Activated CD8-positive, alpha-beta memory T cell treated with anti-CD3 and anti-CD28 coated beads for 48 hours (primary cell): ENCODE data around the gene GRID2.

Source experiments
- DNase-seq, 3 experiments: peaks; one replicate each; pipeline ENCODE4 v3.0.0-alpha.2; 2020; ENCODE audit warnings: low read depth in 2 of 3, low spot score in 2 of 3

Gene GRID2

GRCh38 chr4:92677805-92678204, 374.0 kb downstream of the GRID2 start:
- DNase-seq = no peak

- no peak for DNase-seq
Observed at GRCh38 chr4:92678292-92678691, 374.5 kb downstream of the GRID2 start.

- DNase-seq = no peak
Observed at GRCh38 chr4:92679149-92679548, 375.4 kb downstream of the GRID2 start.

- no peak for DNase-seq
Observed at GRCh38 chr4:92714640-92715039, 410.9 kb downstream of the GRID2 start.

- DNase-seq = no peak
Observed at GRCh38 chr4:92733231-92733630, 429.5 kb downstream of the GRID2 start.

- no peak for DNase-seq
Observed at GRCh38 chr4:92735025-92735665, 431.4 kb downstream of the GRID2 start.

GRCh38 chr4:92760433-92760832, 456.7 kb downstream of the GRID2 start:
- no peak for DNase-seq

GRCh38 chr4:92776080-92776479, 472.3 kb downstream of the GRID2 start:
- DNase-seq = no peak

- no peak for DNase-seq
Observed at GRCh38 chr4:92789741-92790140, 486.0 kb downstream of the GRID2 start.

GRCh38 chr4:92791871-92792440, 488.2 kb downstream of the GRID2 start:
- no peak for DNase-seq

- no peak for DNase-seq
Observed at GRCh38 chr4:92809381-92809780, 505.6 kb downstream of the GRID2 start.

GRCh38 chr4:92812652-92813051, 508.9 kb downstream of the GRID2 start:
- no peak for DNase-seq

GRCh38 chr4:92814677-92815076, 510.9 kb downstream of the GRID2 start:
- DNase-seq = no peak

GRCh38 chr4:92825256-92825655, 521.5 kb downstream of the GRID2 start:
- no peak for DNase-seq

- DNase-seq = no peak
Observed at GRCh38 chr4:92825791-92826190, 522.0 kb downstream of the GRID2 start.

- DNase-seq = no peak
Observed at GRCh38 chr4:92830771-92831170, 527.0 kb downstream of the GRID2 start.

- no peak for DNase-seq
Observed at GRCh38 chr4:92840880-92841279, 537.1 kb downstream of the GRID2 start.

GRCh38 chr4:92843784-92844183, 540.0 kb downstream of the GRID2 start:
- no peak for DNase-seq

- no peak for DNase-seq
Observed at GRCh38 chr4:92847026-92847425, 543.3 kb downstream of the GRID2 start.

- DNase-seq = no peak
Observed at GRCh38 chr4:92862509-92862908, 558.7 kb downstream of the GRID2 start.

- no peak for DNase-seq
Observed at GRCh38 chr4:92864096-92864495, 560.3 kb downstream of the GRID2 start.

GRCh38 chr4:92872604-92873003, 568.8 kb downstream of the GRID2 start:
- DNase-seq = no peak

- DNase-seq = no peak
Observed at GRCh38 chr4:92885632-92886031, 581.9 kb downstream of the GRID2 start.
